Neuronal stem cell (in vitro differentiated cells): ENCODE results near the gene TMEM87B.

ENCODE experiments used
- DNase-seq: peaks from one replicate; pipeline ENCODE4 v3.0.0-alpha.2; 2013; ENCODE audit warnings: low spot score
- H2AFZ ChIP-seq: one replicate; pipeline ENCODE4 v1.6.1; 2013; ENCODE audit warnings: mild to moderate bottlenecking, low read length, inconsistent platforms
- H2AK5ac ChIP-seq: 2 replicates; pipeline ENCODE4 v1.6.1; 2013; ENCODE audit warnings: low read depth, mild to moderate bottlenecking, inconsistent platforms, low read length, moderate library complexity, mixed read lengths
- H2BK120ac ChIP-seq: 2 replicates; pipeline ENCODE4 v1.6.1; 2013; ENCODE audit warnings: low read depth, mild to moderate bottlenecking, inconsistent platforms, low read length, moderate library complexity, mixed read lengths
- H2BK12ac ChIP-seq: one replicate; pipeline ENCODE4 v1.6.1; 2013; ENCODE audit warnings: low read length, inconsistent platforms
- H2BK15ac ChIP-seq: 2 replicates; pipeline ENCODE4 v1.6.1; 2013; ENCODE audit warnings: mild to moderate bottlenecking, low read length, inconsistent platforms, mixed read lengths
- H2BK5ac ChIP-seq: one replicate; pipeline ENCODE4 v1.6.1; 2013; ENCODE audit warnings: inconsistent platforms, mild to moderate bottlenecking, low read length, moderate library complexity
- H3K14ac ChIP-seq: one replicate; pipeline ENCODE4 v1.6.1; 2013; ENCODE audit warnings: low read length, inconsistent platforms
- H3K18ac ChIP-seq: 2 replicates; pipeline ENCODE4 v1.6.1; 2013; ENCODE audit warnings: low read length, inconsistent platforms
- H3K23ac ChIP-seq: 2 replicates; pipeline ENCODE4 v1.6.1; 2013; ENCODE audit warnings: low read depth, mild to moderate bottlenecking, mixed read lengths, low read length, inconsistent platforms; ENCODE audit not compliant: poor library complexity
- H3K27ac ChIP-seq: replicated peaks from 3 replicates; pipeline ENCODE4 v1.5.1; 2013; ENCODE audit warnings: low read length, inconsistent platforms
- H3K27me3 ChIP-seq, 3 experiments: 2 replicates each; pipeline ENCODE4 v1.6.1; 2013; ENCODE audit warnings: low read length in 3 of 3, mild to moderate bottlenecking in 2 of 3, inconsistent platforms in 1 of 3, low read depth in 1 of 3, mixed read lengths in 1 of 3, moderate library complexity in 1 of 3; ENCODE audit not compliant: control insufficient read depth in 3 of 3, insufficient read depth in 3 of 3
- H3K36me3 ChIP-seq, 2 donors: replicated peaks in 1 of 2; 2 replicates each; pipeline ENCODE4 v1.6.1; 2013; ENCODE audit warnings: low read length in 2 of 2; ENCODE audit not compliant: control insufficient read depth in 2 of 2, insufficient read depth in 2 of 2
- H3K4ac ChIP-seq: 2 replicates; pipeline ENCODE4 v1.6.1; 2013; ENCODE audit warnings: inconsistent platforms, mild to moderate bottlenecking, low read length, moderate library complexity
- H3K4me1 ChIP-seq, 2 donors: 1 replicate in 1 of 2; 2 replicates in 1 of 2; pipeline ENCODE4 v1.6.1; 2013; ENCODE audit warnings: low read length in 2 of 2, low read depth in 1 of 2; ENCODE audit not compliant: control insufficient read depth in 2 of 2, insufficient read depth in 1 of 2
- H3K4me2 ChIP-seq: one replicate; pipeline ENCODE4 v1.6.1; 2013; ENCODE audit warnings: mild to moderate bottlenecking, low read length, inconsistent platforms; ENCODE audit not compliant: insufficient read depth, poor library complexity, severe bottlenecking
- H3K4me3 ChIP-seq, 2 donors: 2 replicates each; pipeline ENCODE4 v1.5.1; 2013; ENCODE audit warnings: low read length in 2 of 2, mild to moderate bottlenecking in 2 of 2, inconsistent platforms in 1 of 2, moderate library complexity in 1 of 2
- H3K79me1 ChIP-seq: one replicate; pipeline ENCODE4 v1.6.1; 2013; ENCODE audit warnings: low read depth, mild to moderate bottlenecking, inconsistent platforms, low read length, moderate library complexity
- H3K9ac ChIP-seq: one replicate; pipeline ENCODE4 v1.6.1; 2013; ENCODE audit warnings: mild to moderate bottlenecking, low read depth, low read length, inconsistent platforms; ENCODE audit not compliant: poor library complexity
- H3K9me3 ChIP-seq, 2 donors: replicated peaks in 1 of 2; 2 replicates each; pipeline versions ENCODE3 to v1.6.1; 2013; ENCODE audit warnings: low read length in 2 of 2, mild to moderate bottlenecking in 2 of 2, inconsistent platforms in 1 of 2, low read depth in 1 of 2, mixed read lengths in 1 of 2, moderate library complexity in 1 of 2; ENCODE audit not compliant: control insufficient read depth in 2 of 2, insufficient read depth in 1 of 2
- H4K8ac ChIP-seq: one replicate; pipeline ENCODE4 v1.6.1; 2013; ENCODE audit warnings: low read depth, mild to moderate bottlenecking, inconsistent platforms, low read length, moderate library complexity
- H4K91ac ChIP-seq: one replicate; pipeline ENCODE4 v1.6.1; 2013; ENCODE audit warnings: low read length, low read depth, mild to moderate bottlenecking, inconsistent platforms; ENCODE audit not compliant: poor library complexity
- WGBS, 2 donors: extraction: QIAGEN DNeasy Blood & Tissue Kit; methylation state at CpG; one replicate each; pipeline ENCODE4 v1.1.7; 2013; ENCODE audit warnings: missing lambda C conversion rate in 2 of 2, mixed read lengths in 1 of 2; ENCODE audit not compliant: insufficient read length in 2 of 2, insufficient replicate concordance in 1 of 2; ENCODE audit errors: extremely low coverage in 2 of 2; 5-methylcytosine and 5-hydroxymethylcytosine counted together

TMEM87B gene

GRCh38 chr2:112032689-112033465 is 22.2 kb upstream of the TMEM87B start:
- Histone ChIP-seq H3K4me1 (peaks cover 4 to 6% of the 10 kb centered on the region in 2 donors), H3K4ac (no peak overlapping the region), H3K36me3 (no peaks in the 10 kb centered on the region), H3K18ac (no peak overlapping the region), H2BK12ac (no peak overlapping the region), H3K23ac (no peak overlapping the region), H2BK120ac (no peak overlapping the region), H3K27ac (no peak overlapping the region), H2BK5ac (no peak overlapping the region), H3K79me1 (no peaks in the 10 kb centered on the region), H3K14ac (no peak overlapping the region), H3K9ac (no peak overlapping the region), H3K9me3 (peaks cover 0 to 4% of the 10 kb centered on the region in 2 donors), H3K4me2 (no peak overlapping the region), H2BK15ac (no peak overlapping the region), H3K4me3 (no peak overlapping the region), H3K27me3 (no peaks in the 10 kb centered on the region), H4K91ac (no peak overlapping the region), H2AFZ (no peak overlapping the region), H4K8ac (no peak overlapping the region), H2AK5ac (no peak overlapping the region)
- no peak for DNase-seq
- WGBS, 2 donors, result no CpG with 5 or more reads among the region's 4 CpGs

GRCh38 chr2:112033600-112033999 is 21.5 kb upstream of the TMEM87B start:
- Histone ChIP-seq H3K27me3 (no peaks in the 10 kb centered on the region), H3K23ac (no peak overlapping the region), H3K9ac (no peak overlapping the region), H3K18ac (no peak overlapping the region), H3K27ac (no peak overlapping the region), H3K14ac (no peak overlapping the region), H3K4me2 (no peak overlapping the region), H2BK120ac (no peak overlapping the region), H4K91ac (no peak overlapping the region), H3K4ac (no peak overlapping the region), H2BK12ac (no peak overlapping the region), H2BK5ac (no peak overlapping the region), H3K79me1 (no peaks in the 10 kb centered on the region), H3K9me3 (peaks cover 0 to 4% of the 10 kb centered on the region in 2 donors), H4K8ac (no peak overlapping the region), H2BK15ac (no peak overlapping the region), H2AK5ac (no peak overlapping the region), H3K36me3 (no peaks in the 10 kb centered on the region), H3K4me1 (peaks cover 4 to 6% of the 10 kb centered on the region in 2 donors), H3K4me3 (no peak overlapping the region), H2AFZ (no peak overlapping the region)
- no CpG with 5 or more reads among the region's 1 CpG for WGBS, 2 donors
- no peak for DNase-seq

DNA sequence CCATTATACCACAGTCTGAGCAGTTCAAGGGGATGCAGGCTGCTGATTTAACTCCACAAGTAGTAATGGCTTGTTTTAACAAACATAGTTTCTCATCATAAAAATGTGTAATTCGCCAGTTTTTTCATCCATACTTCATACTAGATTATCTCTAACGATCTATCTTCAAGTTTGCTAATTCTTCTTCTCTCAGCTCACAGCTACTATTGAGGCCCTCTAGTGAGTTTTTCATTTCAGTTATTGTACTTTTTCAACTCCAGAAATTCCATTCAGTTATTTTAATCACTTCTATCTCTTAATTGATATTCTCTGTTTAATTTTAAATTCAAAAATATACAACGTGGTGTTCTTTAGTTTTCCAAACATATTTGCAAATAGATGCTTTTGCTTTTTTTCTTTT is 20.1 kb upstream of the TMEM87B start:
- no CpG with 5 or more reads among the region's 3 CpGs for WGBS, 2 donors
- H2AFZ ChIP-seq, result no peak overlapping the region
- H3K23ac ChIP-seq, result no peak overlapping the region
- H2BK15ac ChIP-seq, result no peak overlapping the region
- H3K27ac ChIP-seq, result no peak overlapping the region
- no peak overlapping the region for H2BK5ac ChIP-seq
- H3K36me3 ChIP-seq, result no peaks in the 10 kb centered on the region
- H4K91ac ChIP-seq, result no peak overlapping the region
- no peaks in the 10 kb centered on the region for H3K27me3 ChIP-seq
- DNase-seq, result no peak
- no peaks in the 10 kb centered on the region for H3K79me1 ChIP-seq
- no peak overlapping the region for H2AK5ac ChIP-seq
- no peak overlapping the region for H3K9ac ChIP-seq
- H3K9me3 ChIP-seq, result peaks cover 0 to 4% of the 10 kb centered on the region in 2 donors
- no peak overlapping the region for H2BK12ac ChIP-seq
- no peak overlapping the region for H3K4me3 ChIP-seq
- H3K18ac ChIP-seq, result no peak overlapping the region
- H4K8ac ChIP-seq, result no peak overlapping the region
- H3K4me1 ChIP-seq, result peaks cover 4 to 6% of the 10 kb centered on the region in 2 donors
- no peak overlapping the region for H3K4ac ChIP-seq
- no peak overlapping the region for H2BK120ac ChIP-seq
- H3K14ac ChIP-seq, result no peak overlapping the region
- H3K4me2 ChIP-seq, result no peak overlapping the region

DNA sequence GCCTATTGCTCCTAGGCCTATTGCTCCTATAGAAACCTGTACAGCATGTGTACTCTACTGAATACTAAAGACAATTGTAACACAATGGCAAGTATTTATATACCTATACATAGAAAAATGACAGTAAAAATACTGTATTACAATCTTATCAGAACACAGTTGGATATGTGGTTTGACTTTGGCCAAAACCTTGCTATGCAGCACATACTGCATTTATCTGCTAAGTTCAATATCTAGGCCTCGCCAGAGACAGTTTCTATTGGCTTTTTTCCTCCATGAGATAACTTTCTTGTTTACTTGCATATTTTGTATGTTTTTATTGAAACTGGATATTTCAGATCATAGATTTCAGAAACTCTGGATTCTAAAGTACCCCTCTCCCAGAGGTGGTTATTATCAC is 19.3 kb upstream of the TMEM87B start:
- H2BK15ac ChIP-seq, result no peak overlapping the region
- H2BK120ac ChIP-seq, result no peak overlapping the region
- no peak overlapping the region for H3K27ac ChIP-seq
- H3K4ac ChIP-seq, result no peak overlapping the region
- no peak overlapping the region for H3K4me2 ChIP-seq
- H3K9me3 ChIP-seq, result peaks cover 0 to 4% of the 10 kb centered on the region in 2 donors
- H3K27me3 ChIP-seq, result no peaks in the 10 kb centered on the region
- H4K8ac ChIP-seq, result no peak overlapping the region
- no CpG with 5 or more reads among the region's 1 CpG for WGBS, 2 donors
- no peak overlapping the region for H2AFZ ChIP-seq
- no peak overlapping the region for H3K4me3 ChIP-seq
- no peaks in the 10 kb centered on the region for H3K79me1 ChIP-seq
- H2BK12ac ChIP-seq, result no peak overlapping the region
- no peak overlapping the region for H4K91ac ChIP-seq
- no peaks in the 10 kb centered on the region for H3K36me3 ChIP-seq
- H2BK5ac ChIP-seq, result no peak overlapping the region
- no peak overlapping the region for H3K23ac ChIP-seq
- no peak overlapping the region for H3K9ac ChIP-seq
- no peak for DNase-seq
- no peak overlapping the region for H3K18ac ChIP-seq
- no peak overlapping the region for H3K14ac ChIP-seq
- no peak overlapping the region for H2AK5ac ChIP-seq
- H3K4me1 ChIP-seq, result peaks cover 4 to 6% of the 10 kb centered on the region in 2 donors
